HEK293 (cell line): Measurements from ENCODE around the gene MCRIP2.

Source experiments
- CTCF ChIA-PET: fragments of 350-600 bp; formaldehyde crosslinking; extraction: SDS; loops from one replicate; lab custom pipeline; 2021; ENCODE audit warnings: antibody characterized with exemption; lab: Yijun Ruan, JAX
- POLR2A ChIA-PET: fragments of 300-600 bp; formaldehyde crosslinking; extraction: SDS; loops from one replicate; lab custom pipeline; 2020; ENCODE audit warnings: antibody characterized with exemption, inconsistent platforms; lab: Yijun Ruan, JAX
- H3K27ac ChIP-seq: fragments of 200-500 bp; sonication (Bioruptor generic); 2 replicates; pipeline ENCODE4 v1.5.1; 2014; ENCODE audit warnings: low read depth, low read length, control low read depth, inconsistent platforms; ENCODE audit errors: extremely low read depth
- H3K36me3 ChIP-seq, 2 experiments: fragments of 200-500 bp in 1 of 2; sonication (Bioruptor generic) in 1 of 2; 1 replicate in 1 of 2; 2 replicates in 1 of 2; pipeline ENCODE4 v1.5.1; 2014 to 2017; ENCODE audit warnings: inconsistent platforms in 2 of 2, low read length in 2 of 2; ENCODE audit not compliant: control insufficient read depth in 2 of 2, insufficient read depth in 1 of 2
- H3K4me1 ChIP-seq: fragments of 200-500 bp; sonication (Bioruptor generic); 2 replicates; pipeline ENCODE4 v1.5.1; 2014; ENCODE audit warnings: mild to moderate bottlenecking, low read length, inconsistent platforms; ENCODE audit not compliant: control insufficient read depth, insufficient read depth
- H3K4me3 ChIP-seq: 2 replicates; pipeline ENCODE4 v1.5.1; 2011; ENCODE audit warnings: low read depth, mild to moderate bottlenecking, control low read depth, low read length, moderate library complexity
- H3K9me3 ChIP-seq: fragments of 200-500 bp; sonication (Bioruptor generic); 2 replicates; pipeline ENCODE4 v1.5.1; 2014; ENCODE audit warnings: low read depth, low read length, inconsistent platforms; ENCODE audit not compliant: control insufficient read depth, insufficient read depth
- KLF1 ChIP-seq: fragments of 450-650 bp; formaldehyde crosslinking; IDR thresholded peaks from 2 replicates; pipeline ENCODE4 v1.5.1; 2016; ENCODE audit warnings: missing biosample characterization, missing genetic modification characterization
- KLF17 ChIP-seq: fragments of 450-650 bp; formaldehyde crosslinking; IDR thresholded peaks from 2 replicates; pipeline ENCODE4 v1.5.1; 2016; ENCODE audit warnings: missing biosample characterization, missing genetic modification characterization
- OSR2 ChIP-seq: fragments of 450-650 bp; formaldehyde crosslinking; IDR thresholded peaks from 2 replicates; pipeline ENCODE4 v1.5.1; 2016; ENCODE audit warnings: missing biosample characterization, missing genetic modification characterization
- SALL2 ChIP-seq: fragments of 450-650 bp; formaldehyde crosslinking; IDR thresholded peaks from 2 replicates; pipeline ENCODE4 v1.5.0; 2017; ENCODE audit warnings: missing biosample characterization, mild to moderate bottlenecking, missing genetic modification characterization, borderline replicate concordance
- SCRT2 ChIP-seq: fragments of 450-650 bp; formaldehyde crosslinking; IDR thresholded peaks from 2 replicates; pipeline ENCODE4 v1.5.1; 2016; ENCODE audit warnings: missing biosample characterization, missing genetic modification characterization
- SP2 ChIP-seq: fragments of 450-650 bp; formaldehyde crosslinking; IDR thresholded peaks from 2 replicates; pipeline ENCODE4 v1.5.1; 2016; ENCODE audit warnings: missing biosample characterization, missing genetic modification characterization
- SP3 ChIP-seq: fragments of 450-650 bp; formaldehyde crosslinking; IDR thresholded peaks from 2 replicates; pipeline ENCODE4 v1.5.1; 2016; ENCODE audit warnings: missing biosample characterization, missing genetic modification characterization
- ZBTB17 ChIP-seq: fragments of 450-650 bp; formaldehyde crosslinking; IDR thresholded peaks from 2 replicates; pipeline ENCODE4 v1.5.1; 2016; ENCODE audit warnings: missing biosample characterization, missing genetic modification characterization
- ZIC2 ChIP-seq: fragments of 450-650 bp; formaldehyde crosslinking; IDR thresholded peaks from 2 replicates; pipeline ENCODE4 v1.5.1; 2016; ENCODE audit warnings: missing biosample characterization, missing genetic modification characterization
- ZNF169 ChIP-seq: fragments of 450-650 bp; formaldehyde crosslinking; IDR thresholded peaks from 2 replicates; pipeline ENCODE4 v1.5.1; 2016; ENCODE audit warnings: missing biosample characterization, missing genetic modification characterization
- ZNF184 ChIP-seq: fragments of 450-650 bp; IDR thresholded peaks from 2 replicates; pipeline ENCODE4 v1.5.1; 2018; ENCODE audit warnings: missing biosample characterization, mild to moderate bottlenecking, missing genetic modification characterization
- ZNF354C ChIP-seq: fragments of 450-650 bp; formaldehyde crosslinking; IDR thresholded peaks from 2 replicates; pipeline ENCODE4 v1.5.1; 2016; ENCODE audit warnings: missing biosample characterization, missing genetic modification characterization, low read depth, borderline replicate concordance
- ZNF473 ChIP-seq: fragments of 450-650 bp; formaldehyde crosslinking; IDR thresholded peaks from 2 replicates; pipeline ENCODE4 v1.5.1; 2017; ENCODE audit warnings: missing biosample characterization, missing genetic modification characterization
- ZNF626 ChIP-seq: fragments of 450-650 bp; sonication (Bioruptor Pico); formaldehyde crosslinking; IDR thresholded peaks from 2 replicates; pipeline ENCODE4 v1.5.1; 2018; ENCODE audit warnings: missing biosample characterization, missing genetic modification characterization, inconsistent platforms
- ZNF654 ChIP-seq: fragments of 450-650 bp; formaldehyde crosslinking; IDR thresholded peaks from 2 replicates; pipeline ENCODE4 v1.5.1; 2016; ENCODE audit warnings: low read depth, missing biosample characterization, missing genetic modification characterization
- ZNF677 ChIP-seq: fragments of 450-650 bp; IDR thresholded peaks from 2 replicates; pipeline ENCODE4 v1.5.0; 2018; ENCODE audit warnings: missing biosample characterization, mild to moderate bottlenecking, missing genetic modification characterization, moderate library complexity
- ZSCAN18 ChIP-seq: fragments of 450-650 bp; formaldehyde crosslinking; IDR thresholded peaks from 2 replicates; pipeline ENCODE4 v1.5.1; 2016; ENCODE audit warnings: missing biosample characterization, missing genetic modification characterization
- TF ChIP-seq, protein P1 (sequence below): fragments of 450-650 bp; formaldehyde crosslinking; IDR thresholded peaks from 2 replicates; pipeline ENCODE4 v1.5.1; 2016; ENCODE audit warnings: missing biosample characterization, missing genetic modification characterization

Gene MCRIP2

GRCh38 chr16:616733-617586 lies 24.7 kb upstream of the MCRIP2 start:
- TF ChIP-seq ZNF677 (tag by site-specific recombination) (no peak), KLF17 (no peak), ZNF184 (no peak)
- Histone ChIP-seq H3K4me1 (no peaks in the 10 kb centered on the region; the same call in 1 of the 2 replicates), H3K27ac (no peak overlapping the region), H3K4me3 (no peak overlapping the region), H3K36me3 (peaks cover 0 to 3% of the 10 kb centered on the region in 2 experiments; a peak in 1 of 3 replicates), H3K9me3 (no peaks in the 10 kb centered on the region)
- POLR2A ChIA-PET: no interaction called here
- CTCF ChIA-PET: interaction anchor here (0.7 kb wide), 1 partner anchor 15 kb away, joined by 3 read pairs; no protein-coding TSS in a partner anchor

DNA sequence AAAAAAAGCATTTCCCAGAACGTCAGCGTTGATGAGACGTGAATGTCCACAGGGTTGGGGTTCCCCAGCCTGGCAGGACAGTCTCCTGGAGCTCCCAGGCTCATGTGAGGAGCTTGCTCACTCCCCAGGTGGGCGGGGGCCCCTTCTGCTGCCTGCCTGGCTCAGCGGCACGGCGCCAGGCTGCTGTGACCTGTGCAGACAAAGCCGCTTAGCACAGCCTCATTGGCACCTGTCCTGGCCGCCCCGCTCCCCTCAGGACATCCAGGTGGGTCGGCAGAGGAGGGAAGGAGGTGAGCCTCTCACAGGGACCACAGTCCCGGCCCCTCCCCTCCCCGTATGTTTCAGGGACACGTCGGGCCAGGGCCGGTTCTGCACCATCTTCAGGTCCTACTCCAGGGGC lies 23.8 kb upstream of the MCRIP2 start:
- Histone ChIP-seq H3K4me1 (no peaks in the 10 kb centered on the region; the same call in 1 of the 2 replicates), H3K36me3 (peaks cover 0 to 3% of the 10 kb centered on the region in 2 experiments; a peak in 1 of 3 replicates), H3K27ac (no peak overlapping the region), H3K9me3 (no peaks in the 10 kb centered on the region), H3K4me3 (no peak overlapping the region)
- POLR2A ChIA-PET: interaction anchor here (0.6 kb wide), 1 partner anchor 13 kb away, joined by 3 read pairs; no protein-coding TSS in a partner anchor
- CTCF ChIA-PET: interaction anchor here (0.5 to 0.7 kb wide), 2 partner anchors 16 to 1312 kb away, joined by 3 read pairs; no protein-coding TSS in a partner anchor
- TF ChIP-seq ZNF473 (tag by site-specific recombination) (no peak), ZIC2 (tag by site-specific recombination) (0 out of 2 replicates have a peak, but pooled peaks have one; percentile 11)

DNA sequence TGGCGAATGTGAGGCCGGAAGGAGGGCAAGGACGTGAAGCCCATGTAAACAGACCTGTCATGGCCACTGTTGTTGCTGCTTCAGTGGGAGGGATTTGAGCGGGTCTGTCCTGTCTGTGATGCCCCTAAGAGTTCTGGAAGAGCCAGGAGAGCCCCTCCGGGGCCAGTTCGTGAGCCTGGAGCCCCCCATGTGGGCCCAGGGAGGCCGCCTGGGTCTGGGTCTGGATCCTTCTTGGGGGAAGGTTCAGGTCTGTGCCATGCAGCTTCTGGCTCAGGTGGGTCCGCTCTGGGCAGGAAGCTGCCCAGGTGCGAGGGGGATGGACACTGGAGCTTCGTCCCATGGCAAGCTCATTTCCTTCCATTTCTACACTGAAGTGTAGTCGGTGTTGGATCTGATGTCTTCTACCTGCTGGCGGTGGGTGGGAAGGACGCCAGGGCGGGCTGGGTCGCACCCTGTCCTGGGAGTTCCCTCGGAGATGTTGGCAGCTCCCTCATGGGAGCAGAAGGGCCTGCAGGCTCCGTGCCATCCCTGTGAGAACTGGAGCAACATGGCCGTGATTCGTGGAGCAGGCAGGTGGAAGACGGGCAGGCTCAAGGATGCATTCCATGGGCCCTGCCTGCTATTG lies 22.0 kb upstream of the MCRIP2 start:
- CTCF ChIA-PET: no interaction called here
- no peak overlapping the region for H3K27ac ChIP-seq
- H3K4me1 ChIP-seq: no peaks in the 10 kb centered on the region; the same call in 1 of the 2 replicates
- H3K4me3 ChIP-seq: no peak overlapping the region
- no peaks in the 10 kb centered on the region for H3K9me3 ChIP-seq
- POLR2A ChIA-PET: interaction anchor here (1.1 kb wide), 1 partner anchor 17 kb away, joined by 3 read pairs; the partner anchor contains the start of gene METTL26
- TF ChIP-seq SCRT2 (tag by site-specific recombination): no peak
- TF ChIP-seq ZNF654 (tag by site-specific recombination): no peak
- TF ChIP-seq, protein P1, sequence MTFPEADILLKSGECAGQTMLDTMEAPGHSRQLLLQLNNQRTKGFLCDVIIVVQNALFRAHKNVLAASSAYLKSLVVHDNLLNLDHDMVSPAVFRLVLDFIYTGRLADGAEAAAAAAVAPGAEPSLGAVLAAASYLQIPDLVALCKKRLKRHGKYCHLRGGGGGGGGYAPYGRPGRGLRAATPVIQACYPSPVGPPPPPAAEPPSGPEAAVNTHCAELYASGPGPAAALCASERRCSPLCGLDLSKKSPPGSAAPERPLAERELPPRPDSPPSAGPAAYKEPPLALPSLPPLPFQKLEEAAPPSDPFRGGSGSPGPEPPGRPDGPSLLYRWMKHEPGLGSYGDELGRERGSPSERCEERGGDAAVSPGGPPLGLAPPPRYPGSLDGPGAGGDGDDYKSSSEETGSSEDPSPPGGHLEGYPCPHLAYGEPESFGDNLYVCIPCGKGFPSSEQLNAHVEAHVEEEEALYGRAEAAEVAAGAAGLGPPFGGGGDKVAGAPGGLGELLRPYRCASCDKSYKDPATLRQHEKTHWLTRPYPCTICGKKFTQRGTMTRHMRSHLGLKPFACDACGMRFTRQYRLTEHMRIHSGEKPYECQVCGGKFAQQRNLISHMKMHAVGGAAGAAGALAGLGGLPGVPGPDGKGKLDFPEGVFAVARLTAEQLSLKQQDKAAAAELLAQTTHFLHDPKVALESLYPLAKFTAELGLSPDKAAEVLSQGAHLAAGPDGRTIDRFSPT (tag by site-specific recombination): no peak
- no peaks in the 10 kb centered on the region for H3K36me3 ChIP-seq

- H3K9me3 ChIP-seq: no peaks in the 10 kb centered on the region
- no peak for TF ChIP-seq KLF1 (tag by site-specific recombination)
- no peak for TF ChIP-seq SP3
- TF ChIP-seq ZIC2 (tag by site-specific recombination): 0 out of 2 replicates have a peak, but pooled peaks have one; percentile 5
- TF ChIP-seq ZNF654 (tag by site-specific recombination): no peak
- no peak for TF ChIP-seq OSR2 (tag by site-specific recombination)
- TF ChIP-seq ZNF354C (tag by site-specific recombination): no peak
- TF ChIP-seq SP2 (tag by site-specific recombination): no peak
- peak; percentile 90 for TF ChIP-seq ZBTB17 (tag by site-specific recombination)
- no peak for TF ChIP-seq ZNF626 (tag by site-specific recombination)
- TF ChIP-seq SALL2 (tag by site-specific recombination): no peak
- TF ChIP-seq ZNF169: no peak
- no peak for TF ChIP-seq ZSCAN18 (tag by site-specific recombination)
- no peak overlapping the region for H3K4me3 ChIP-seq
- no peak overlapping the region for H3K27ac ChIP-seq
- CTCF ChIA-PET: interaction anchor here (0.6 to 1.0 kb wide), 4 partner anchors 10 to 1383 kb away, joined by 3 to 4 read pairs (median 4); no protein-coding TSS in a partner anchor
- POLR2A ChIA-PET: interaction anchor here (0.6 to 1.8 kb wide), 4 partner anchors 15 to 37 kb away, joined by 3 to 9 read pairs (median 4); partner anchors contain the start of gene METTL26
- H3K36me3 ChIP-seq: no peaks in the 10 kb centered on the region
- H3K4me1 ChIP-seq: no peaks in the 10 kb centered on the region; the same call in 1 of the 2 replicates
Observed at GRCh38 chr16:620700-621525, 20.7 kb upstream of the MCRIP2 start.
